SK-N-SH treated with all-trans-retinoic acid at 6 μM for 48 hours (cell line): ENCODE data around the gene ZHX3.

Source experiments
- ATAC-seq: fragments of 200-7000 bp; cut with Tn5 transposase; 3 replicates; pipeline ENCODE4 v1.9.1; 2020; ENCODE audit warnings: mild to moderate bottlenecking, moderate library complexity
- ARNTL ChIP-seq: fragments of 450-650 bp; formaldehyde crosslinking; IDR thresholded peaks from 2 replicates; pipeline ENCODE4 v1.5.0; 2020; ENCODE audit warnings: low read depth, mild to moderate bottlenecking, moderate library complexity, borderline replicate concordance
- BACH2 ChIP-seq: fragments of 250-450 bp; sonication (Bioruptor Pico); IDR thresholded peaks from 2 replicates; pipeline ENCODE4 v1.9.0; 2021; ENCODE audit warnings: mild to moderate bottlenecking, borderline replicate concordance
- CSDC2 ChIP-seq: fragments of 250-450 bp; sonication (Bioruptor Pico); IDR thresholded peaks from 2 replicates; pipeline ENCODE4 v1.5.0; 2020; ENCODE audit warnings: mild to moderate bottlenecking, moderate library complexity
- ISL1 ChIP-seq: fragments of 250-450 bp; sonication (Bioruptor Pico); IDR thresholded peaks from 2 replicates; pipeline ENCODE4 v2.1.2; 2022; ENCODE audit warnings: mild to moderate bottlenecking, moderate library complexity
- OSR1 ChIP-seq: fragments of 250-450 bp; sonication (Bioruptor Pico); IDR thresholded peaks from 2 replicates; pipeline ENCODE4 v1.8.0; 2022; ENCODE audit warnings: moderate library complexity, mild to moderate bottlenecking, inconsistent platforms
- RARB ChIP-seq: fragments of 250-450 bp; sonication (Bioruptor Pico); IDR thresholded peaks from 2 replicates; pipeline ENCODE4 v1.8.0; 2021; ENCODE audit warnings: mild to moderate bottlenecking, moderate library complexity
- SNAI2 ChIP-seq: fragments of 250-450 bp; sonication (Bioruptor Pico); IDR thresholded peaks from 2 replicates; pipeline ENCODE4 v1.5.0; 2020; ENCODE audit warnings: mild to moderate bottlenecking, moderate library complexity
- TOX ChIP-seq: fragments of 250-450 bp; sonication (Bioruptor Pico); IDR thresholded peaks from 2 replicates; pipeline ENCODE4 v1.8.0; 2021; ENCODE audit warnings: mild to moderate bottlenecking, moderate library complexity, borderline replicate concordance
- ZC3H10 ChIP-seq: fragments of 250-450 bp; sonication (Bioruptor Pico); IDR thresholded peaks from 2 replicates; pipeline ENCODE4 v1.5.1; 2021; ENCODE audit warnings: mild to moderate bottlenecking, moderate library complexity
- ZFP3 ChIP-seq: fragments of 250-450 bp; sonication (Bioruptor Pico); IDR thresholded peaks from 2 replicates; pipeline ENCODE4 v1.5.0; 2020; ENCODE audit warnings: mild to moderate bottlenecking, moderate library complexity
- ZFP30 ChIP-seq: fragments of 450-650 bp; formaldehyde crosslinking; IDR thresholded peaks from 2 replicates; pipeline ENCODE4 v1.5.0; 2022; ENCODE audit warnings: mild to moderate bottlenecking, moderate library complexity
- ZNF565 ChIP-seq: fragments of 450-650 bp; formaldehyde crosslinking; conservative IDR thresholded peaks from 2 replicates; pipeline ENCODE4 v1.5.0; 2020; ENCODE audit warnings: low read depth, mild to moderate bottlenecking, moderate library complexity
- ZNF70 ChIP-seq: fragments of 450-650 bp; formaldehyde crosslinking; IDR thresholded peaks from 2 replicates; pipeline ENCODE4 v1.5.0; 2020; ENCODE audit warnings: mild to moderate bottlenecking, moderate library complexity
- ZNF8 ChIP-seq: fragments of 450-650 bp; formaldehyde crosslinking; IDR thresholded peaks from 2 replicates; pipeline ENCODE4 v1.5.0; 2020; ENCODE audit warnings: mild to moderate bottlenecking, moderate library complexity
- TF ChIP-seq, protein P1 (sequence below): fragments of 250-450 bp; sonication (Bioruptor Pico); IDR thresholded peaks from 2 replicates; pipeline ENCODE4 v1.5.1; 2021; ENCODE audit warnings: mild to moderate bottlenecking, moderate library complexity
- TF ChIP-seq, protein P2 (sequence below): fragments of 250-450 bp; sonication (Bioruptor Pico); IDR thresholded peaks from 2 replicates; pipeline ENCODE4 v1.8.0; 2020; ENCODE audit warnings: mild to moderate bottlenecking, moderate library complexity, borderline replicate concordance
- TF ChIP-seq, protein P3 (sequence below): fragments of 250-450 bp; sonication (Bioruptor Pico); IDR thresholded peaks from 2 replicates; pipeline ENCODE4 v1.5.0; 2020; ENCODE audit warnings: mild to moderate bottlenecking, moderate library complexity
- TF ChIP-seq, protein P4 (sequence below): fragments of 250-450 bp; sonication (Bioruptor Pico); IDR thresholded peaks from 2 replicates; pipeline ENCODE4 v1.5.1; 2020; ENCODE audit warnings: low read depth, mild to moderate bottlenecking, moderate library complexity

ZHX3 gene

DNA sequence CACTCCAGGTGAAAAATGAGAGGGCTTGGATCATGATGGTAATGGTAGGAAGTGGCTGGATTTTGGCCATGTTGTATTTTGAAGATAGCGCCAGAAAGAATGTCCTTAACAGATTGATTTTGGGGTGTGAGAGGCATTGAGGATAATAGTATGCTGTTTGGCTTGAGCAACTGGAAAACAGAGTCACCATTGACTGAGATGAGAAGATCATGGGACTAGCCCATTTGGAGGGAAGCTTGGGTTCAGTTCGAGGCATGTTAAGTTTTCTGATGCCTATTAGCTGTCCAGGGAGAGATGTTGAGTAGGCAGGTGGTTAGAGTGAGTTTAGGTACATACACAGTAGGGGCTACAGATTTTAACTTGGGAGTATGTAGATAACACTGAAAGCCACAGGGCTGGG is 156.8 kb downstream of the ZHX3 start (continued):
- TF ChIP-seq, protein P1, sequence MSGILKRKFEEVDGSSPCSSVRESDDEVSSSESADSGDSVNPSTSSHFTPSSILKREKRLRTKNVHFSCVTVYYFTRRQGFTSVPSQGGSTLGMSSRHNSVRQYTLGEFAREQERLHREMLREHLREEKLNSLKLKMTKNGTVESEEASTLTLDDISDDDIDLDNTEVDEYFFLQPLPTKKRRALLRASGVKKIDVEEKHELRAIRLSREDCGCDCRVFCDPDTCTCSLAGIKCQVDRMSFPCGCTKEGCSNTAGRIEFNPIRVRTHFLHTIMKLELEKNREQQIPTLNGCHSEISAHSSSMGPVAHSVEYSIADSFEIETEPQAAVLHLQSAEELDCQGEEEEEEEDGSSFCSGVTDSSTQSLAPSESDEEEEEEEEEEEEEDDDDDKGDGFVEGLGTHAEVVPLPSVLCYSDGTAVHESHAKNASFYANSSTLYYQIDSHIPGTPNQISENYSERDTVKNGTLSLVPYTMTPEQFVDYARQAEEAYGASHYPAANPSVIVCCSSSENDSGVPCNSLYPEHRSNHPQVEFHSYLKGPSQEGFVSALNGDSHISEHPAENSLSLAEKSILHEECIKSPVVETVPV (CRISPR knock-in tag) = no peak
- TF ChIP-seq CSDC2 (no peak), BACH2 (no peak), OSR1 (CRISPR knock-in tag) (no peak)

- TF ChIP-seq ZFP3 (CRISPR knock-in tag) = no peak
- TF ChIP-seq, protein P1 (CRISPR knock-in tag) = no peak
- TF ChIP-seq ZNF565 (CRISPR knock-in tag) = no peak
- TF ChIP-seq, protein P2, sequence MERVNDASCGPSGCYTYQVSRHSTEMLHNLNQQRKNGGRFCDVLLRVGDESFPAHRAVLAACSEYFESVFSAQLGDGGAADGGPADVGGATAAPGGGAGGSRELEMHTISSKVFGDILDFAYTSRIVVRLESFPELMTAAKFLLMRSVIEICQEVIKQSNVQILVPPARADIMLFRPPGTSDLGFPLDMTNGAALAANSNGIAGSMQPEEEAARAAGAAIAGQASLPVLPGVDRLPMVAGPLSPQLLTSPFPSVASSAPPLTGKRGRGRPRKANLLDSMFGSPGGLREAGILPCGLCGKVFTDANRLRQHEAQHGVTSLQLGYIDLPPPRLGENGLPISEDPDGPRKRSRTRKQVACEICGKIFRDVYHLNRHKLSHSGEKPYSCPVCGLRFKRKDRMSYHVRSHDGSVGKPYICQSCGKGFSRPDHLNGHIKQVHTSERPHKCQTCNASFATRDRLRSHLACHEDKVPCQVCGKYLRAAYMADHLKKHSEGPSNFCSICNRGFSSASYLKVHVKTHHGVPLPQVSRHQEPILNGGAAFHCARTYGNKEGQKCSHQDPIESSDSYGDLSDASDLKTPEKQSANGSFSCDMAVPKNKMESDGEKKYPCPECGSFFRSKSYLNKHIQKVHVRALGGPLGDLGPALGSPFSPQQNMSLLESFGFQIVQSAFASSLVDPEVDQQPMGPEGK (CRISPR knock-in tag) = no peak
- TF ChIP-seq TOX (CRISPR knock-in tag) = no peak
- no peak for TF ChIP-seq ISL1 (CRISPR knock-in tag)
- no peak for ATAC-seq
These were observed 158.0 kb downstream of the ZHX3 start for GRCh38 chr20:41159547-41159946.

GRCh38 chr20:41158082-41158625 is 159.4 kb downstream of the ZHX3 start:
- ATAC-seq = no peak
- TF ChIP-seq, protein P3, sequence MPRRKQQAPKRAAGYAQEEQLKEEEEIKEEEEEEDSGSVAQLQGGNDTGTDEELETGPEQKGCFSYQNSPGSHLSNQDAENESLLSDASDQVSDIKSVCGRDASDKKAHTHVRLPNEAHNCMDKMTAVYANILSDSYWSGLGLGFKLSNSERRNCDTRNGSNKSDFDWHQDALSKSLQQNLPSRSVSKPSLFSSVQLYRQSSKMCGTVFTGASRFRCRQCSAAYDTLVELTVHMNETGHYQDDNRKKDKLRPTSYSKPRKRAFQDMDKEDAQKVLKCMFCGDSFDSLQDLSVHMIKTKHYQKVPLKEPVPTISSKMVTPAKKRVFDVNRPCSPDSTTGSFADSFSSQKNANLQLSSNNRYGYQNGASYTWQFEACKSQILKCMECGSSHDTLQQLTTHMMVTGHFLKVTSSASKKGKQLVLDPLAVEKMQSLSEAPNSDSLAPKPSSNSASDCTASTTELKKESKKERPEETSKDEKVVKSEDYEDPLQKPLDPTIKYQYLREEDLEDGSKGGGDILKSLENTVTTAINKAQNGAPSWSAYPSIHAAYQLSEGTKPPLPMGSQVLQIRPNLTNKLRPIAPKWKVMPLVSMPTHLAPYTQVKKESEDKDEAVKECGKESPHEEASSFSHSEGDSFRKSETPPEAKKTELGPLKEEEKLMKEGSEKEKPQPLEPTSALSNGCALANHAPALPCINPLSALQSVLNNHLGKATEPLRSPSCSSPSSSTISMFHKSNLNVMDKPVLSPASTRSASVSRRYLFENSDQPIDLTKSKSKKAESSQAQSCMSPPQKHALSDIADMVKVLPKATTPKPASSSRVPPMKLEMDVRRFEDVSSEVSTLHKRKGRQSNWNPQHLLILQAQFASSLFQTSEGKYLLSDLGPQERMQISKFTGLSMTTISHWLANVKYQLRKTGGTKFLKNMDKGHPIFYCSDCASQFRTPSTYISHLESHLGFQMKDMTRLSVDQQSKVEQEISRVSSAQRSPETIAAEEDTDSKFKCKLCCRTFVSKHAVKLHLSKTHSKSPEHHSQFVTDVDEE (CRISPR knock-in tag) = no peak
- TF ChIP-seq, protein P4, sequence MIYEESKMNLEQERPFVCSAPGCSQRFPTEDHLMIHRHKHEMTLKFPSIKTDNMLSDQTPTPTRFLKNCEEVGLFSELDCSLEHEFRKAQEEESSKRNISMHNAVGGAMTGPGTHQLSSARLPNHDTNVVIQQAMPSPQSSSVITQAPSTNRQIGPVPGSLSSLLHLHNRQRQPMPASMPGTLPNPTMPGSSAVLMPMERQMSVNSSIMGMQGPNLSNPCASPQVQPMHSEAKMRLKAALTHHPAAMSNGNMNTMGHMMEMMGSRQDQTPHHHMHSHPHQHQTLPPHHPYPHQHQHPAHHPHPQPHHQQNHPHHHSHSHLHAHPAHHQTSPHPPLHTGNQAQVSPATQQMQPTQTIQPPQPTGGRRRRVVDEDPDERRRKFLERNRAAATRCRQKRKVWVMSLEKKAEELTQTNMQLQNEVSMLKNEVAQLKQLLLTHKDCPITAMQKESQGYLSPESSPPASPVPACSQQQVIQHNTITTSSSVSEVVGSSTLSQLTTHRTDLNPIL = no peak
- TF ChIP-seq CSDC2 = no peak
- TF ChIP-seq ZC3H10 (CRISPR knock-in tag) = no peak
- no peak for TF ChIP-seq SNAI2 (CRISPR knock-in tag)
- TF ChIP-seq ZNF8 (CRISPR knock-in tag) = no peak
- no peak for TF ChIP-seq RARB
- TF ChIP-seq ZNF70 (CRISPR knock-in tag) = no peak
- no peak for TF ChIP-seq ZNF565 (CRISPR knock-in tag)
- no peak for TF ChIP-seq TOX (CRISPR knock-in tag)
- TF ChIP-seq ARNTL = no peak

GRCh38 chr20:41155261-41155660 is 162.3 kb downstream of the ZHX3 start:
- ATAC-seq = no peak
- TF ChIP-seq ZFP30 (CRISPR knock-in tag) (no peak), SNAI2 (CRISPR knock-in tag) (no peak)
- TF ChIP-seq, protein P4 = no peak
